Activated T-cell treated with anti-CD3 and anti-CD28 coated beads for 1 hour (primary cell): ENCODE data around the gene EYA4.
"Not testable (repeated sequence)": the region's sequence is repeated elsewhere in the genome, so short reads cannot be mapped to it uniquely, and the experiment has no call there.

ENCODE experiments used
- DNase-seq: peaks from one replicate; pipeline ENCODE4 v3.0.0-alpha.2; 2020; ENCODE audit warnings: low read depth

The EYA4 gene

DNA sequence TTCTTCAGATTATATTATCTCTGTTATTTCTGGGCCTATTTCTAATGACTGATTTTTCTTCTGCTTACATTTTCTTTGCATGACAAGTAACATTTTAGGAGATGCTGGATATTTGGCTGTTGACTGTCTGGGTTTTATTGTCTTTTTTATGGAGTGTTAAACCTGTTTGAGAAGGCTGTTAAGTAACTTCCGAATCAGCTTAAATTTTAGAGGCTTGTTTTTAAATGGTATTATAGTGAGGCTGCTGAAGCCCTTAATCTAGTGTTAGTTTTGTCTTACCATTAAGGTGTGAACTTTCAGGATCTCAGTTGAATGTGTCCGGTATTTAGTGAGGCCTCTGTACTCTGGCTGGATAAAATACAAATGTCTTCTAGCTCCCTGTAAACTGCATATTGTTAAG lies 109.8 kb downstream of the EYA4 start:
- no peak for DNase-seq

DNA sequence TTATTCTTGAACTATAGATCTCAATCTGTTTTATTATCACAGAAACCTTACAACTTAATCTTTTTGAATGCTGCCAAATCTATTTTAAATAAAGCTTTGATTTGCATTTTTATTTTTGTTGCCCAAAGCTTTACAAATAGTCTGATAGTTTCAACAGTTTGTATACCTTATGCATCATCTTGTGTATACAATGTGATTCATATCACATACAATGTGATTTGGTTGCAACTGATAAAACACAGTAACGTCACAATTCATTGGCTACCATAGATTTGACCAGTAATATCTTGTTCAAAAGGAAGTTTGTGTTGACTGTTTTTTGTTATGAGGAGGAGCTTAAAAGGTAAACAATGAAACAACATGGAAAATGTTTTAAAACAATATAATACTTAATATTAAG lies 110.9 kb downstream of the EYA4 start:
- no peak for DNase-seq

DNA sequence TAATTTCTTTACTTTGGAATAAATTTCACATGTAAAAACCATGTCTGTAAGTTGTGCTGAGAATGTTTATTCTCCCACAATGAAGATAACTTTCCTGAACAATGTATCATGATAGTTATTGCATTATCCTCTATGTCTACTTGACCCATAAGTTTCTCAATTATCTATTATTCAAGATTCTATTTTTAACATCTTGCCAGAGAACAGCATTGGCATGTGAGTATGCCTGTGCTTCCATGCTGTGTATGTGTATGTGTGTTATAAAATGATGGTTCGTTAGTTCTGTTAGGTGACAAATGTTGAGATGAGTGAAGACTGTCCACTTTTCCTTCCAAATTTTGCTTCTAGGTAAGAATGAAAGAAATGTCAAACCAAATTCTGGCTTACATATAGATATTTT lies 111.9 kb downstream of the EYA4 start:
- no peak for DNase-seq

GRCh38 chr6:133355922-133356321 lies 114.8 kb downstream of the EYA4 start:
- no peak for DNase-seq

DNA sequence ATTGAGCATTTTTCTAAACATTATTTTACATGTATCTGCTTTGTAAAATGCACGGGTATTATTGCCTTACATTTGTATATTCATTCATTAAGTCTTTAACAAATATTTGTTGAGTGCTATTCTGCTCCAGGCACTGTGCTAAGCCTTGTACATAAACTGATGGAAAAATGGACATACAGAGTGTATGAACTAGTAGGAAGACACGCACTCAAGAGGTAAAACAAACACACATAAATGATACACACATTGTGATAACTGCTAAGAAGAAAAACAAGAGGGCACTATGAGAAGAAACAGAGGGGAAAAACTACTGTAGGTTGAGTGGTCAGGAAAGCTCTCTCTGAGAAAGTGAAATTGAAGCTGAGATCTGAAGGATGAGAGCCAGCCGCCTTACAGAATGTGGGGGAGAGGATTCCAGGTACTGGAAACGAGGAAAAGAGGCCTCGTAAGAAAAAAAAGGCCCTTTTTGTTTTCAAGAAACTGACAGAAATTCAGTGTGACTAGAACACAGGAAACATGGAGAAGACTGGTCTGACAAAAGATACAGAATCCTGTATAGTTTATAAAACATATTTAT lies 117.5 kb downstream of the EYA4 start:
- no peak for DNase-seq

GRCh38 chr6:133359256-133359655 lies 118.1 kb downstream of the EYA4 start:
- no peak for DNase-seq

- no peak for DNase-seq
These were observed 118.6 kb downstream of the EYA4 start for GRCh38 chr6:133359760-133360159.

- DNase-seq, result no peak
These were observed 119.0 kb downstream of the EYA4 start for GRCh38 chr6:133360194-133360593.

- no peak for DNase-seq
These were observed 121.7 kb downstream of the EYA4 start for GRCh38 chr6:133362813-133363212.

DNA sequence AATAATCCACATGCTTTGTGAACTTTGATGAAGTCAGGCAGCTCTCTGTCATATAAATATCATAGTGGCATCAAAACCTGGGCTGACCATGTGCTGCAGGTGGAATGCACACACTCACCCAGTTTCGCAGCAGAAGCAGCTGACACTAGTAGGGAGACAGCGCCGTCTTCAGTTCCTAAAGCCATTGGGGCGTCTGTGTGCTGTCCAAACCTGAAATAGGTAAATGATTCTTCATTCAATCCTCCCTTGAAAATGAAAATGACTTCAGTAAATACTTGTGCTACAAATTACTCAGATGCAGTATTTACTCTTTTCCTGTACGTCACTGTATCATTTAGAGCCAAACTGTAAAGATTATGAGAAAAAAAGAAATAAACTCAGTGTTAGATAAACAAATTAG lies 127.5 kb downstream of the EYA4 start:
- no peak for DNase-seq

GRCh38 chr6:133369773-133370272 lies 128.7 kb downstream of the EYA4 start:
- no peak for DNase-seq

DNA sequence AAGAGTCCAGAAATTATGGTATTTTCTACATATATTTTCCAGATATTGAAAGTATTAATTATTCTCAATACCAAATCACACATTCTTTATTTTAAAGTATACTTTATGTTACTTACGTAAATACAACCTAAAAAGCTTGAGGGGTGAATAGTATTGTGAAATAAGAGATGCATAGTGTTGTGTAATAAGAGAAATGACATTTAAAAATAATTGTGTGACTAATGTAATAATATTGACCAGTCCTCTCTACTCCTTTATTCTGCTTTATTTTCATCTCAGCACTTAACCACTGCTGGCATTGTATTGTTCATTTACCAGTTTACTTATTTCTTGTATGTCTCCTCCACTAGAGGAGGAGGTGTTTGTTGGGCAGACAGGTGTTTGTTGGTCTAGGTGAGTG lies 135.6 kb downstream of the EYA4 start:
- DNase-seq, result no peak

GRCh38 chr6:133377219-133377618 lies 136.1 kb downstream of the EYA4 start:
- no peak for DNase-seq

GRCh38 chr6:133380047-133380446 lies 138.9 kb downstream of the EYA4 start:
- DNase-seq, result no peak

DNA sequence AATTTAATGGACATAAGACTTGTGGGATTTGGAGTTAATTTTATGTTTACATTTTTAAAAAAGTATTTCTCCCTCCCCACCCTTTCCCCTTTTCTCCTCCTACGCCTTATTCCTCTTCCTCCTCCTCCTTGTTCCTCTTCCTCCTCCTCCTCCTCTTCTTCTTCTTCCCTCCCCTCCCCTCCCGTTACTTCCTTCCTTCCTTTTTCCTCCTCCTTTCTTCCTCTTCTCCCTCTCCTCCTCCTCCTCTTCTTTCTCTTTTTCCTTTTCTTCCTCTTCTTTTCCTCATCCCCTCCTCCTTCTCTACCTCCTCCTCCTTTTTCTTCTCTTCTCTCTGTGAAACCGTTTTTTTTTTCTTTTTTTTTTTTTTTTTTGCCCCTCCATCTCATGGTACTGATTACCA lies 139.6 kb downstream of the EYA4 start:
- no peak for DNase-seq

DNA sequence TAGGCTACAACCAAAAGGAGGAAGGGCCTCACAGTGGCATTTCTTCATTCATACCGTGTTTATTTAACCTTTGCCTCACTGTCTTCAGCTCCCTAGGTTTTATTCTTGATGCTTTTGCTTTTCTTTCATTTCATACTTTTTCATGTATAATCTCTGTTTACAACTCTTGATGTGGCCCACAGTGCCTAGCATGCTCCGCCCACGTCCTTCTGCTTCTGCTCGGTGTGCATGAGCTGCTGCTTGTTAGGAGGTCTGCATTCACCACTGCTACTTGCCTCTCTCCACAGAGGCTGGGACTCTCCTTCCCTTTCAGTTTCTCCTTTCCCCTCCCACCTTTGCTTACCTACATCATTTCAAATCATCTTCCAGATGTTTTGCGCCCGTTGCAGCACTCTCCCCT lies 147.6 kb downstream of the EYA4 start:
- no peak for DNase-seq

DNA sequence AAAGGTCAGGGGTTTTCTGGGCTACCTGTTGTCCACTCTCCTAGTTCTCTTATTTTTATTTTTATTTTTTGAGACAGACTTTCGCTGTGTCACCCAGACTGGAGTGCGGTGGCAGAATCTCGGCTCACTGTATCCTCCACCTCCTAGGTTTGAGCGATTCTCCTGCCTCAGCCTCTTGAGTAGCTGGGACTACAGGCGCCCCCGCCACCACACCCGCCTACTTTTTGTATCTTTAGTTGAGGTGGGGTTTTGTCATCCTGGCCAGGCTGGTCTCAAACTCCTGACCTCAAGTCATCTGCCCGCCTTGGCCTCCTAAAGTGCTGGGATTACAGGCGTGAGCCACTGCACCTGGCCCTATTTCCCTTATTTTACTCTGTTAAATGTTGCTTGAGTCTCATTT lies 149.0 kb downstream of the EYA4 start:
- DNase-seq, result no peak

- no peak for DNase-seq
These were observed 150.9 kb downstream of the EYA4 start for GRCh38 chr6:133392015-133392414.

DNA sequence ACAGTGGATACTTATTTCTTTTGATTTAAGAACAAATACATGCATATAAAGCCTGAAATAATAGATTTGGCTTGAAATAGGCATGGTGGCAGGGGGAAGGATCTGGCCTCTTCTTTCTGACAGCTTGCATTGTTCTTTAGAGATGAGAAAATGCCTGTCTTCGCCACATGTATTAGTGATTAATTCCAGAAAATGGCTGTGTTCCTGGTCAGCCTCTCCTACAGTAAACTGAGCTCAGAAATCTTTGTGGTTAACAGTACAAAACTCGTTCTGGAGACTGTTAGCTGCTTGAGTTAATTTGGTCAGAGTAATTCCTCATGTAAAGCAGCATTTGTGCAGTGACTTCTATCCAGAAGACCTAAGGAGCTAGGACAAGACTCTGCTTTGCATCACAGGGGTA lies 151.5 kb downstream of the EYA4 start:
- no peak for DNase-seq

- DNase-seq, result no peak
These were observed 152.7 kb downstream of the EYA4 start for GRCh38 chr6:133393891-133394290.

DNA sequence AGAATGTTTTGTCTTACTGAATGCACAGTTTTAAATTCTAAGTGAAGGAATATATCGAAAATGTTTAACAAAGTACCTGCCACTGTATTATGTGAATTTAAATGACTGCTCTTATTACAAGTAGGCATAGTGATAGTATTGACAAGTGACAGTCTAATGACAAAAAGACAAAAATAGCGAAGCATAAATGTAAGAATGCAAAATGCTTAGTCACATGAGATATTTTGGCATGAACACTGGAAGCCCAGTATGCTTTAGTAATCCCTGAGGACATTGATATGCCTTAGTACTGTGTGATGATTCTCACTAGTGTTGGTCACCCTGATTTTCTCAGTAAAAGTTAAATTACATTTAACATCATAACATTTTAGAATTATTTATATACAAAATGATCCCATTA lies 153.5 kb downstream of the EYA4 start:
- DNase-seq, result no peak

DNA sequence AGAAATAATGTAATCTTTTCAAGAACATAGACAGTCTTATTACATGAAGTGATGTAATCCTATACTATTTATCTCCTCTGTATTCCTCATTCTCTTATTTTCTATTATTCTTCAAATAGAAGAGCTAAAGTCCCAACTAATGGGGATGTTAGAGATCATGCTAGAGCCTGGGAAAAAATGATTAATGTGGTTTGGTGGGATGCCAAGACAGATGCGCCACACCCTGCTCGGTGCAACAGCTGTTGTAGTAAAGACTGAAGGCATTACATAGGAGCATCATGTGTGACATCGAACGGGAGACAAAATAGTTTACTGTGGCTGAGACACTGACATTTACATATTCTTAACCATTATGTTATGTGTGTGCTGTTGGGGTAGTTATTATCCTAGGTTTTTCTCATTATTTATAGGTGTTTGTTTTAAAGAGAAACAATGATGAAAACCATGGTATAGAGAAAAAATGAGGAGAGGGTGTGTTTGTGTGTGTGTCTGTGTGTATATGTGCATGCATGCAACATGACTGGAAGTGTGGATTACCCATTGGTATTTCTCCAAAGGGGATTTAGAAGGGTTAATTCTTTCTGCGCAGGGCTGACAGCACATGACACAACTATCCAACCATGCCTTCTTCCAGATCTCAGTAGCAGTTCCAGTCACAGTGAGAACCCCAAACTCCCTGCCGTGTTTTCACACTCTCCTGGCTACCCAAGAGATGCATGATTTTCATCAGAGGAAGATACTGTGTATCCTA lies 155.3 kb downstream of the EYA4 start:
- no peak for DNase-seq

GRCh38 chr6:133396984-133397348 lies 155.8 kb downstream of the EYA4 start:
- no peak for DNase-seq

GRCh38 chr6:133397601-133398000 lies 156.4 kb downstream of the EYA4 start:
- not testable (repeated sequence) for DNase-seq
